ENCODE measurements around the gene AKAP8L. TPM values are rescaled to one million over a fixed set of nuclear protein-coding genes. Genes with fewer than 3 reads are reported as not detected.

Gene AKAP8L
- total RNA-seq (2011; cell fraction: chromatin; rRNA removed; ENCODE audit: low replicate concordance), result 365 and 641 TPM in 2 replicates
- total RNA-seq (2011; cell fraction: nucleolus; rRNA removed), result 279 and 316 TPM in 2 replicates
- 296 and 300 TPM in 2 replicates for total RNA-seq (2011; cell fraction: nucleoplasm; rRNA removed)
- 108 and 121 TPM in 2 replicates for total RNA-seq (2014; rRNA removed)
- 61.1 and 65.5 TPM in 2 replicates for total RNA-seq (2014; rRNA removed; fragmentation: Illumina TruSeq; extraction: Trizol)
- 66.6 and 70.7 TPM in 2 replicates for total RNA-seq (2015; rRNA removed; fragmentation: Illumina TruSeq; extraction: Trizol)
- 107 and 116 TPM in 2 replicates for total RNA-seq (2021)
- polyA plus RNA-seq (2011; rRNA removed), result 56.8 and 95.7 TPM in 2 replicates
- polyA plus RNA-seq (2011; cell fraction: cytosol; rRNA removed), result 40.7 and 50.0 TPM in 2 replicates
- 617 and 798 TPM in 2 replicates for polyA plus RNA-seq (2011; cell fraction: nucleus; rRNA removed)
- 66.2 and 79.9 TPM in 2 replicates for polyA plus RNA-seq (2012)
- polyA plus RNA-seq (2014; fragmentation: Illumina TruSeq; extraction: Trizol), result 75.8 and 84.0 TPM in 2 replicates
- polyA plus RNA-seq (2014; fragmentation: Nextera tagmentation; extraction: Ambion mirVana), result 1 to 10 TPM; 2.4 to 7.0 TPM
- 92.5 and 111 TPM in 2 replicates for polyA plus RNA-seq (2014; rRNA removed)
- polyA minus RNA-seq (2011; rRNA and poly(A)+ RNA removed), result 60.0 and 69.5 TPM in 2 replicates
- polyA minus RNA-seq (2011; cell fraction: cytosol; rRNA and poly(A)+ RNA removed), result 41.5 and 61.7 TPM in 2 replicates
- polyA minus RNA-seq (2011; cell fraction: nucleus; rRNA and poly(A)+ RNA removed), result 85.4 and 122 TPM in 2 replicates
- percentile 79 among the genes with signal in this experiment for Bru-seq, nascent RNA
- percentile 84 among the genes with signal in this experiment for BruChase-seq, experiment 1, labeled RNA remaining after a 2-hour chase
- percentile 87 among the genes with signal in this experiment for BruChase-seq, experiment 2, labeled RNA remaining after a 6-hour chase
- long read RNA-seq, experiment 1, transcript AKAP8L-201 (14 exons, 2,146 nt), result major isoform, 148 of 265 reads
- long read RNA-seq, experiment 1, partial matches to known transcripts, result 32 of 265 reads
- long read RNA-seq, experiment 1, other reads (novel, unspliced or antisense), result 82 of 265 reads
- long read RNA-seq, experiment 2, partial matches to known transcripts, result 46 of 64 reads
- long read RNA-seq, experiment 2, other reads (novel, unspliced or antisense), result 18 of 64 reads
- long read RNA-seq, experiment 3, partial matches to known transcripts, result 9 of 16 reads
- long read RNA-seq, experiment 3, other reads (novel, unspliced or antisense), result 3 of 16 reads

- Histone ChIP-seq H4K20me1 (replicated peaks; ENCODE audit: control insufficient read depth, insufficient read depth, low read length) (peaks cover 8% of the 10 kb centered on the region), H3K36me3 (ENCODE audit: control insufficient read depth, insufficient read depth, low read length) (peaks cover 42% of the 10 kb centered on the region), H3K9me3 (replicated peaks; ENCODE audit: control insufficient read depth, insufficient read depth, low read depth, low read length) (no peaks in the 10 kb centered on the region), H2AFZ (ENCODE audit: low read depth, low read length) (peak within 1 kb of the TSS; percentile 91), H3K9ac (ENCODE audit: insufficient read depth in 1 of 2, low read depth in 2 of 2, low read length in 2 of 2) (peak within 1 kb of the TSS; percentile 91 to 95), H3K9me1 (ENCODE audit: control insufficient read depth, insufficient read depth, low read length) (peaks cover 4% of the 10 kb centered on the region), H3K27ac (ENCODE audit: extremely low read depth, low read depth, low read length) (peak within 1 kb of the TSS; percentile 79), H3K4me1 (replicated peaks in 1 of 2; ENCODE audit: control insufficient read depth in 2 of 2, insufficient read depth in 2 of 2, low read length in 2 of 2) (peaks cover 12 to 36% of the 10 kb centered on the region in 2 experiments; a peak in 4 of 5 replicates), H3K79me2 (ENCODE audit: control insufficient read depth, insufficient read depth, low read length) (peaks cover 49% of the 10 kb centered on the region), H3K4me3 (peak within 1 kb of the TSS; percentile 85), H3K27me3 (ENCODE audit: control insufficient read depth in 2 of 2, insufficient read depth in 2 of 2, low read length in 2 of 2) (no peaks in the 10 kb centered on the region), H3K4me2 (ENCODE audit: insufficient read depth, low read length) (peak within 1 kb of the TSS; percentile 91)
- in situ Hi-C loops (cut with MboI), result no loop called here
- BruUV-seq (replicated peaks), result no TSS peak
- 2% methylated on average over 37 of the region's 61 CpGs for WGBS (ENCODE audit: insufficient coverage, low coverage, missing lambda C conversion rate)
- DNase-seq (ENCODE audit: extremely low read depth in 1 of 4, low spot score in 3 of 4) (peak; percentile 96 to 100 (median 98)), FAIRE-seq (peak; percentile 100), ATAC-seq (peak; percentile 98)
- POLR2A ChIA-PET, result interaction anchor here (0.6 to 6.8 kb wide), 21 partner anchors 8 to 153 kb away, joined by 3 to 54 read pairs (median 4); partner anchors contain the start of genes AKAP8 and BRD4
- intact Hi-C loops (cut with micrococcal nuclease), result loop anchor here (1.0 to 2.0 kb wide), 2 partner anchors 14 to 138 kb away; no protein-coding TSS in a partner anchor
- CTCF ChIA-PET (ENCODE audit: low intra/inter-chr PET ratio), result interaction anchor here (0.8 to 2.5 kb wide), 2 partner anchors 137 to 155 kb away, joined by 3 to 15 read pairs; no protein-coding TSS in a partner anchor
- TF ChIP-seq ZBTB2 (IDR thresholded peaks at IDR 0.05) (0 out of 2 replicates have a peak, but pooled peaks have one; percentile 17), ELF2 (CRISPR knock-in tag; IDR thresholded peaks at IDR 0.05) (no peak), MED1 (CRISPR knock-in tag; IDR thresholded peaks at IDR 0.05; ENCODE audit: borderline replicate concordance) (no peak), CHD2 (IDR thresholded peaks at IDR 0.05; ENCODE audit: low read depth, low read length) (peak; percentile 94), THRB (CRISPR knock-in tag; conservative IDR thresholded peaks at IDR 0.05) (peak; percentile 89), MLLT1 (IDR thresholded peaks at IDR 0.05) (peak; percentile 74 to 98), ATF1 (CRISPR knock-in tag; IDR thresholded peaks at IDR 0.05) (no peak), ATF1 (tag; IDR thresholded peaks at IDR 0.05) (peak; percentile 89), ZNF133 (CRISPR knock-in tag; IDR thresholded peaks at IDR 0.05) (no peak), CREB3L1 (IDR thresholded peaks at IDR 0.05; ENCODE audit: borderline replicate concordance, low read depth) (0 out of 2 replicates have a peak, but pooled peaks have one; percentile 41)
These were observed at the start of gene AKAP8L for GRCh38 chr19:15418579-15419412. Gene AKAP8L, minus strand, starts transcription at chr19:15418988. Its CDS starts 65 bp downstream, at chr19:15418923.
